Effector memory CD4-positive, alpha-beta T cell (primary cell): ENCODE data around the gene ITPR3.

Source experiments
- DNase-seq, 3 donors: peaks; one replicate each; pipeline ENCODE4 v3.0.0-alpha.2; 2020
- H3K27ac ChIP-seq: 2 replicates; pipeline ENCODE4 v1.7.0; 2013; ENCODE audit warnings: mild to moderate bottlenecking, low read length, moderate library complexity; ENCODE audit not compliant: insufficient read depth, poor library complexity, severe bottlenecking
- H3K27me3 ChIP-seq: replicated peaks from 2 replicates; pipeline ENCODE4 v1.7.0; 2013; ENCODE audit warnings: mild to moderate bottlenecking, low read length; ENCODE audit not compliant: insufficient read depth, control insufficient read depth, poor library complexity, severe bottlenecking
- H3K36me3 ChIP-seq: 2 replicates; pipeline ENCODE4 v1.7.0; 2013; ENCODE audit warnings: mild to moderate bottlenecking, low read length, moderate library complexity; ENCODE audit not compliant: control insufficient read depth, insufficient read depth
- H3K4me1 ChIP-seq: 2 replicates; pipeline ENCODE4 v1.7.0; 2013; ENCODE audit warnings: low read length, mild to moderate bottlenecking; ENCODE audit not compliant: control insufficient read depth, insufficient read depth, poor library complexity, severe bottlenecking
- H3K4me3 ChIP-seq: 2 replicates; pipeline ENCODE4 v1.7.0; 2013; ENCODE audit warnings: low read length, low read depth, mild to moderate bottlenecking; ENCODE audit not compliant: insufficient read depth, poor library complexity, severe bottlenecking
- H3K9me3 ChIP-seq: 2 replicates; pipeline ENCODE4 v1.7.0; 2013; ENCODE audit warnings: mild to moderate bottlenecking, low read length, moderate library complexity; ENCODE audit not compliant: control insufficient read depth

Gene ITPR3

DNA sequence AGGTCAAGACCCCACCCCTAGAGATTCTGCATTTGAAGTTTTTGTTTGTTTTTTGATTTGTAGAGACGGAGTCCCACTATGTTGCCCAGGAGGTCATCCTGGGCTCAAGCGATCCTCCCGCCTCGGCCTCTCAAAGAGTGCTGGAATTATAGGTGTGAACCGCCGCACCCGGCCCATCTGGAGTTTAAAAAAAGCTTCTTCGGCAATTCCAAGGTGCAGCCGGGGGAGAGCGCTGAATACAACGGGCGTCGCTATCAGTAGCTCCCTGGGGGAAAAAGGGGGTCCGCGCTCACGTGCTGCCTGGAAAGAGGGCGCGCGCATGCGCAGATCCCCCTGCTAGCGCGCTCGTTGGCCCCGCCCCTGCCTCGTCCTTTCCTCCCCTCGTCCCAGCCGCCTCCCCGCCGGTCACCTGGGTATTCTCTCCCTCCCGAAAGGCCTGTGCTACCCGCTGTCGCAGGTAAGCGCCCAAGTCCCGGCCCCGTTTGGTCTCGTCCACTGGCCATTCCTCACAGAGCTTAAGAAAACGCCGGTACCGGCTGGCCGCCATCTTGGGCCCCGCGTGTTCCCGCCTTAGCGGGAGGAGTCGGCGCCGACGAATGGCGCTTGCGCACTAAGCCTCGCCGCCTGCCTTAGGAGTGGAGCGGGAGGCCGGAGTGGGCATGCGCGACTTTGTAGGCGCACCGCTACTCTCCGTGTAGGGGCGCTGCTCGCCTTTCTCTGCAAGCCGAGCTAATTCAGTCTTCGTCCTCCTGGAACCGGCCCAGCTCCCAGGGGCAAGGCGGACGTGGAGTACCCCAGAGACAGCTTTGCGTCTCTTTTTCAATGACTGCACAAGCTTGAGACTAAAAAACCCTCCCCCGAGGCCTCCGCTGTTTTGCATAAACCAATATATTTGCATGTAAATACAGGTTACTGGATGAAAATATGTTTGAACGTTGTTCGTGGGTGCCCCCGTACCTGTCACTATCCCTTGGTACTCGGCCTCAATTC lies 90.3 kb downstream of the ITPR3 start, which contains the start of gene UQCC2:
UQCC2 (minus strand) TSS at position 561 of the 990 bp plus-strand sequence; CDS start at position 547, 14 bp downstream.
- H3K9me3 ChIP-seq = no peaks in the 10 kb centered on the region
- peak within 1 kb of the TSS; percentile 95 for H3K4me3 ChIP-seq
- DNase-seq = peak; percentile 93 to 97 (median 95)
- peak within 1 kb of the TSS; percentile 95 for H3K27ac ChIP-seq
- H3K36me3 ChIP-seq = no peaks in the 10 kb centered on the region
- no peaks in the 10 kb centered on the region for H3K27me3 ChIP-seq
- peaks cover 16% of the 10 kb centered on the region for H3K4me1 ChIP-seq

DNA sequence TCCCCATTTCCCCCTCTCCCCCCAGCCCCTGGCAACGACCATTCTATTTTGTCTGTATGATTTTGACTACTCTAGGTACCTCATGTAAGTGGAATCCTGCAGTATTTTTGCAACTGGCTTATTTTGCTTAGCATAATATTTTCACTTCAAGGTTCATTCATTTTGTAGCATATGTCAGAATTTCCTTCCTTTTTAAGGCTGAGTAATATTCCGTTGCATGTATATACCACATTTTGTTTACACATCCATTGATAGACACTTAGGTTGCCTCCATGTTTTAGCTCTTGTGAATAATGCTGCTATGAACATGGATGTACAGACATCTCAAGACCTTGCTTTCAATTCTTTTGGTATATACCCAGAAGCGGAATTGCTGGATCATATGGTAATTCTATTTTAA lies 91.8 kb downstream of the ITPR3 start:
- Histone ChIP-seq H3K27ac (no peak overlapping the region), H3K4me3 (no peak overlapping the region), H3K4me1 (peaks cover 16% of the 10 kb centered on the region), H3K36me3 (no peaks in the 10 kb centered on the region), H3K27me3 (no peaks in the 10 kb centered on the region), H3K9me3 (no peaks in the 10 kb centered on the region)
- DNase-seq = no peak

DNA sequence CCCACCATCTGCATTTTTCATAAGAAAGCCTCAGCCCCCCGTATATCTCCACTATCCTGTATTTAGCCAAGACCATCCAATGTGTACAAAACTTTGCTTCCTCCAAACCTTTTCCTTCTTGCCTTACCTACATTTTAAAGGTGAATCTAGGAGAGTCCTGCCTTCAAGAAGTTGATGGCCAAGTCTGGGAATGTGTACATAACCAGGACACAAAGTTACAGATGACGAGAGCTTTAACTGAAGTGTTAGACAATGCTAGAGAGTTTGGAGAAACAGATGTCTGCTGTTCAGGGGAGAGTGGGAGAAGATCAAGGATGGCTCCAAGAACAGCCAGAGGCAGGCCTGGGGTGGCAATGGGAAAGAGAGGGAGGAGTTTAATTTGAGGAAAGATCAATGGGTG lies 92.7 kb downstream of the ITPR3 start:
- Histone ChIP-seq H3K4me1 (peaks cover 16% of the 10 kb centered on the region), H3K27me3 (no peaks in the 10 kb centered on the region), H3K9me3 (no peaks in the 10 kb centered on the region), H3K4me3 (no peak overlapping the region), H3K27ac (no peak overlapping the region), H3K36me3 (no peaks in the 10 kb centered on the region)
- no peak for DNase-seq

DNA sequence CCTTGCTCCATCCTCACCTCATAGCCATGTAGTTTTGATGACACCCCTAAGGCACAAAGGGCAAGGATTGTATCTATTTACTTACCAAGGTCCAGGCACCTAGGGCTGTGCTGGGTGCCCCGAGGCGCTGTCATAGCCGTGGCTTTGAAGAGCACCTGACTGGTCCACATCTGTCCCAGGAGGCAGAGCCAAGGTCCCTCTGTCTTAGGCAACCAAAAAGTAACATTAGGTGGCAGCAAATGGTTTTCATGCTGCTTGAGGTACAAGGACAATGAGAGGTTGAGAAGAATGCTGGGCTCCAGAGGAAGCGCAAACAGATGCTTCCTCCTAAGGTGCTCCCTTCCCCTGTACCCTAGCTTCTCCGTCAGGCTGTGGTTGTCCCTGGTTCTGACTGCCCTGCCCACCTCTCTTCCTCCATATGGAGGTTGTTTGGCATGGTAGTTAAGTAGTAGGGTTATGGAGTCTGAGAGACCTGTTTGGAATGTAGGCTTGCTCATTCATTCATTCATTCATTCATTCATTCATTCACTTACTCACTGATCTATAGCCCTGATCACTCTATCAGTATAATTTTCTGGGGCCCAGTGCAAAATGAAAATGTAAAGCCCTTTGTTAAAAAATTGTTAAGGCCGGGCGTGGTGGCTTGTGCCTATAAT lies 93.4 kb downstream of the ITPR3 start:
- Histone ChIP-seq H3K27me3 (no peaks in the 10 kb centered on the region), H3K4me1 (peaks cover 16% of the 10 kb centered on the region), H3K4me3 (no peak overlapping the region), H3K27ac (no peak overlapping the region), H3K9me3 (no peaks in the 10 kb centered on the region), H3K36me3 (no peaks in the 10 kb centered on the region)
- no peak for DNase-seq

DNA sequence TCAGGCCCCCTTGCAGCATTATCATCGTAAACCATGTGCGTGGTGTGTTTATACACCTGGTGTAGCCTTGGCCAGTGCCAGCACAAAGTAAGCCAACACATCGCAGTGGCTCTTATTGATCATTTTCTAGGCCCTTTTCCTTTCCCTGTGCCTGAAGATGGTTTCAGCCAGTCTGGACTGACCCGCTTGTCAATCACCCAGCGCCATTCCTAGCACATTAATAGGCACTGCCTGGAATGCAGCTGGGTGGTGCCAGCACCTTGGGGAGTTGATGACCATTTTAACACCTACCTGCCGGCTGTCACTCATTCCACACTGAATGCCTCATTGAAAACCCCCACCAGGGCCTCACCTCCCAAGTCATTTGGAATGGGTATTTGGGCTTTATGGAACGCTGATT lies 95.3 kb downstream of the ITPR3 start:
- Histone ChIP-seq H3K4me3 (no peak overlapping the region), H3K9me3 (no peaks in the 10 kb centered on the region), H3K27me3 (no peaks in the 10 kb centered on the region), H3K36me3 (no peaks in the 10 kb centered on the region), H3K4me1 (peaks cover 3% of the 10 kb centered on the region), H3K27ac (no peak overlapping the region)
- DNase-seq = no peak

DNA sequence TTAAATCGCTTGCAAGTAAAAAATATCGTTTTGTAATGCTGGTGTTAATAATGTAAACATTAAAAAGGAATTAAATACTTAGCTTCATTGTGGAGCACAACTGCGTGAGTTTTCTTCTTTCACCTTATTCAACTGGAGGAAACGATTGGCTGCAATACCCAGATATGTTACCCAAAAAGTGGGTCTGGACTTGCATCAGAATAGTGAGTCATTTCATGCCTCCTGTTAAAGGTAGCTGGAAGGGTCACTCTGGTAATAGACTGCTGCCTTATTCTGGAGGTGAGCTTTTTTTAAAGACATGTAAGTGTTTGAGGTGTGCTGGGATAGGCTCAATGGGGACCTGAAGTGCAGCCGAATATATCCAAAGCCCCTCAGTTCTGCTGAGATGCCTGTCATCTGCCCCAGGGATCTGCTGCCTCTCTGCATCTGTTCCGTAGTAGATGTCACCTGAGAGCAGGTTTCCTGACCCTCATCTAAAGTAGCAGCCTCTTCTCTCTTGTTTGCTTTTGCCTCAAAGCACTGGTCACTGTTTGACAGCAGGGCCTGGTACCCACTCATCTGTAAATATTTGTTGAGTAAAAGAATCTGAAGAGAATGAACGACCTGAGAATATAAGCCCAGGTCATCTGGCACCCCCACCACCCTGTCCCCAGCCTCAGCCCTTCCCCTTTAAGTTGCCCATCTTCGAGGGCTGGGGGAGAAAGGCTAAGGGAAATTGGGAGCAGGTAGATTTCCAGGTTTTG lies 95.9 kb downstream of the ITPR3 start:
- Histone ChIP-seq H3K9me3 (no peaks in the 10 kb centered on the region), H3K36me3 (no peaks in the 10 kb centered on the region), H3K27ac (no peak overlapping the region), H3K4me3 (no peak overlapping the region), H3K27me3 (no peaks in the 10 kb centered on the region), H3K4me1 (peaks cover under 1% of the 10 kb centered on the region)
- DNase-seq = no peak

DNA sequence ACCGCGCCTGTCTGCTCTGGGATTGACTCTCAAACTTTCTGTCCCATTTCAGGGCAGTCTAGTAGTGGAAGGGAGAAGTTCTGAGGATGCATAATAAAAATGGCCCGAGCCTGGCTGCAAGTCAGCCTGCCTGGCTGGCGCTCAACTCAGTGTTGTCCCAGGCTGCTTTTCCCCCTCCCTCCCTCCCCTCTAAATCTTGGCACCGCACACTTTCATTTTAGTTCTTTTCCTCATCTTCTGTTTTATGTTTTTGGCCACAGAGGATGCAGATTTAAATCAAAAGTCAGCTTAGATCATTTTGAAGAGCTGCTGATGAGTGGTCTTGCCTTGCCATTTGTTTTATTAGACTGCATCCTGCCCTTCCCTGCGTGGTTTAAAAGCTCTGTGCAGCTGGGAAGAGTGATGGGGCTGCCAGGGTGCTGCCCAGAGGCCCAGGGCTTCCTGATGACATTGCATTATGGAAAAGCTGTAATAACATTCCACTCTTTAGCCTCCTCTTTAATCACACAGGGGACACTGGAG lies 96.9 kb downstream of the ITPR3 start:
- no peaks in the 10 kb centered on the region for H3K9me3 ChIP-seq
- H3K4me3 ChIP-seq = no peak overlapping the region
- no peaks in the 10 kb centered on the region for H3K36me3 ChIP-seq
- no peaks in the 10 kb centered on the region for H3K4me1 ChIP-seq
- no peak for DNase-seq
- no peak overlapping the region for H3K27ac ChIP-seq
- H3K27me3 ChIP-seq = no peaks in the 10 kb centered on the region

DNA sequence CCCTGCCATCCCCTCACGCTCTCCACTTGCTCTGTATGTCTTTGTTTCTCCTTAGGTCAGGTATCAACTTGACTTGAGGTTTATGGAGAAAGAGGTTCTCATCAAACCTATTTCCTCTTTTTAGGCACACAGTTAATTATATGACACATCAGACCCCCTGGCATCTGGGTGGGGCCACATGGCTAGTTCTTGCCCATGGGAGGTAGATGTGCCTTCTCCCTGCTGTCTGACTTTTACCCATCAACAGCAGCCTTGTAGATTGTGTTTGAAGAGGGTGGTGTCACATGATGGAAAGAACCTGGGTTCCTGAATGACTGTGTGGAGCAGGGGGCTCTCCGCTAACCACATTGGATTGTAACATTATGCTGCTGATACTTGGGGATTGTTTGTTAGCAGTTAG lies 97.6 kb downstream of the ITPR3 start:
- Histone ChIP-seq H3K4me1 (no peaks in the 10 kb centered on the region), H3K9me3 (no peaks in the 10 kb centered on the region), H3K27ac (no peak overlapping the region), H3K4me3 (no peak overlapping the region), H3K36me3 (no peaks in the 10 kb centered on the region), H3K27me3 (no peaks in the 10 kb centered on the region)
- no peak for DNase-seq

DNA sequence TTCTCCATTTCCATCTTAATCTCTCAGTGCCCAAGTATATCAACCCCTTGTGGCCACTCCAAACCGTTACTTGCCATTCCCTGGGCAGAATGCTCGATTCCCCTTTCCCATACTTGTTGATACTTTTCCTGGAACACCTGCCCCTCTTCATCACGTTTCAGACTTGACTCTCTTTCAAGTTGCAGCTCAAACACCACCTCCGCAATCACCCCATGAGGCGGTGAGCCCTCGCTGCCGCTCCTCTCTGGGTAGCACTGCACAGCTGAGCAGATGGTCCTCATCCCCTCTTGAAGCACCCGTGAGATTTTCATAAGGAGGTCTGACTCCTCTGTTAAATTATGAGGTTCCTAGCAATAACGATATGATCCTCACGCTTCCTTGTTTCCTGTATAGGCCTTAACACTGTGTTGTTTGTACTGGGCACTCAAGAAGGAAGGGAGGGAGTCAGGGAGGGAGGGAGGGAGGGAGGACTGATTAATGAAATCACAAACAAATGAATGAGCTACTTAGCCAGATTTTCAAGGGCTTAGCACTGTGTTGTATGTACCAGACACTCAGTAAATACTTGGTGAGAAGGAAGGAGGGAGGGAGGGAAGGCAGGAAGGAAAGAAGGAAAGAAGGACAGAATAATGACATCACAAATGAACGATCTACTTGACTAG lies 98.3 kb downstream of the ITPR3 start:
- no peak overlapping the region for H3K27ac ChIP-seq
- H3K4me3 ChIP-seq = no peak overlapping the region
- DNase-seq = no peak
- H3K36me3 ChIP-seq = no peaks in the 10 kb centered on the region
- H3K4me1 ChIP-seq = no peaks in the 10 kb centered on the region
- no peaks in the 10 kb centered on the region for H3K27me3 ChIP-seq
- H3K9me3 ChIP-seq = no peaks in the 10 kb centered on the region
